Raji (cell line): ENCODE results near the gene DNAJC4.
A peak's percentile ranks its signal among the peaks of the same experiment; 100 is the strongest.

Source experiments
- POLR2A ChIP-seq: IDR thresholded peaks from 2 replicates; pipeline ENCODE4 v1.6.1; 2011; ENCODE audit warnings: low read depth, low read length, control low read depth; ENCODE audit not compliant: insufficient read depth

DNAJC4 gene

GRCh38 chr11:64220798-64221197, 9.6 kb upstream of the DNAJC4 start:
- no peak for TF ChIP-seq POLR2A

GRCh38 chr11:64222651-64223000, 7.7 kb upstream of the DNAJC4 start:
- no peak for TF ChIP-seq POLR2A

- TF ChIP-seq POLR2A, result 0 out of 2 replicates have a peak, but pooled peaks have one; percentile 24
Observed at GRCh38 chr11:64223001-64223651, 7.2 kb upstream of the DNAJC4 start.

GRCh38 chr11:64224151-64224890, 6.0 kb upstream of the DNAJC4 start:
- 0 out of 2 replicates have a peak, but pooled peaks have one; percentile 30 for TF ChIP-seq POLR2A

GRCh38 chr11:64224891-64225607, 5.3 kb upstream of the DNAJC4 start:
- TF ChIP-seq POLR2A, result no peak

GRCh38 chr11:64225608-64226506, 4.5 kb upstream of the DNAJC4 start, which contains the start of the genes NUDT22 and TRPT1:
Gene NUDT22, plus strand, starts transcription at chr11:64226274. Its CDS starts 379 bp downstream, at chr11:64226653.
Gene TRPT1, minus strand, starts transcription at chr11:64226186. Its CDS starts 326 bp downstream, at chr11:64225860.
- peak; percentile 76 for TF ChIP-seq POLR2A

GRCh38 chr11:64226507-64227051, 3.8 kb upstream of the DNAJC4 start:
- TF ChIP-seq POLR2A, result peak; percentile 67

GRCh38 chr11:64227405-64227956, 2.9 kb upstream of the DNAJC4 start:
- no peak for TF ChIP-seq POLR2A

GRCh38 chr11:64229090-64229743, 1.1 kb upstream of the DNAJC4 start:
- 0 out of 2 replicates have a peak, but pooled peaks have one; percentile 18 for TF ChIP-seq POLR2A

- TF ChIP-seq POLR2A, result no peak
Observed at GRCh38 chr11:64229744-64230170, 591 bp upstream of the DNAJC4 start.

GRCh38 chr11:64230985-64231365, 627 bp downstream of the DNAJC4 start:
- TF ChIP-seq POLR2A, result no peak

GRCh38 chr11:64231546-64231945, 1.2 kb downstream of the DNAJC4 start:
- TF ChIP-seq POLR2A, result no peak

- peak; percentile 37; the same call in 1 of the 2 replicates for TF ChIP-seq POLR2A
Observed at GRCh38 chr11:64232182-64232966, 2.0 kb downstream of the DNAJC4 start.

GRCh38 chr11:64232967-64233315, 2.6 kb downstream of the DNAJC4 start:
- no peak for TF ChIP-seq POLR2A
